Neutrophil (primary cell): ENCODE results near the gene ATL1.

Experiments used
- H3K27ac ChIP-seq: fragments of 200-600 bp; sonication (generic); 2 replicates; pipeline ENCODE4 v1.5.1; 2016; ENCODE audit warnings: mild to moderate bottlenecking, moderate library complexity
- H3K27me3 ChIP-seq: fragments of 200-600 bp; sonication (generic); 2 replicates; pipeline ENCODE4 v1.6.0; 2016; ENCODE audit warnings: mild to moderate bottlenecking
- H3K36me3 ChIP-seq: fragments of 200-600 bp; sonication (generic); 2 replicates; pipeline ENCODE4 v1.5.1; 2017
- H3K4me1 ChIP-seq, 2 experiments: fragments of 200-600 bp in 1 of 2; sonication (generic) in 1 of 2; 1 replicate in 1 of 2; 2 replicates in 1 of 2; pipeline versions ENCODE4 v1.5.1 to v1.6.1; 2013 to 2016; ENCODE audit warnings: low read depth in 1 of 2, low read length in 1 of 2, mild to moderate bottlenecking in 1 of 2, moderate library complexity in 1 of 2; ENCODE audit not compliant: control insufficient read depth in 1 of 2, insufficient read depth in 1 of 2
- H3K4me3 ChIP-seq, 2 experiments: fragments of 200-600 bp in 1 of 2; sonication (generic) in 1 of 2; 1 replicate in 1 of 2; 2 replicates in 1 of 2; pipeline ENCODE4 v1.5.1; 2013 to 2016; ENCODE audit warnings: low read depth in 1 of 2, low read length in 1 of 2, mild to moderate bottlenecking in 1 of 2, moderate library complexity in 1 of 2
- H3K9me3 ChIP-seq: fragments of 200-600 bp; sonication (generic); 2 replicates; pipeline ENCODE4 v1.5.1; 2016
- CTCF ChIP-seq: fragments of 200-600 bp; sonication (generic); IDR thresholded peaks from 2 replicates; pipeline ENCODE4 v1.5.1; 2016; ENCODE audit warnings: antibody characterized with exemption

ATL1 gene

GRCh38 chr14:50560931-50561285, 963 bp downstream of the ATL1 start:
- no peaks in the 10 kb centered on the region for H3K9me3 ChIP-seq
- H3K4me3 ChIP-seq = peak overlapping the region; percentile 60 to 62
- H3K36me3 ChIP-seq = no peaks in the 10 kb centered on the region
- peaks cover 11 to 14% of the 10 kb centered on the region in 2 experiments for H3K4me1 ChIP-seq
- peaks cover 55% of the 10 kb centered on the region for H3K27me3 ChIP-seq
- TF ChIP-seq CTCF = no peak
- H3K27ac ChIP-seq = no peak overlapping the region

GRCh38 chr14:50562841-50563240, 2.9 kb downstream of the ATL1 start:
- Histone ChIP-seq H3K27me3 (peaks cover 48% of the 10 kb centered on the region), H3K4me3 (no peak overlapping the region), H3K9me3 (no peaks in the 10 kb centered on the region), H3K27ac (no peak overlapping the region), H3K4me1 (peaks cover 11 to 14% of the 10 kb centered on the region in 2 experiments), H3K36me3 (no peaks in the 10 kb centered on the region)
- no peak for TF ChIP-seq CTCF

- Histone ChIP-seq H3K27ac (no peak overlapping the region), H3K4me3 (no peak overlapping the region), H3K9me3 (peaks cover 5% of the 10 kb centered on the region), H3K27me3 (no peaks in the 10 kb centered on the region), H3K4me1 (no peaks in the 10 kb centered on the region), H3K36me3 (no peaks in the 10 kb centered on the region)
- TF ChIP-seq CTCF = no peak
Observed at GRCh38 chr14:50569714-50570274, 9.8 kb downstream of the ATL1 start.

- peaks cover 5% of the 10 kb centered on the region for H3K9me3 ChIP-seq
- no peaks in the 10 kb centered on the region for H3K4me1 ChIP-seq
- H3K36me3 ChIP-seq = no peaks in the 10 kb centered on the region
- no peak for TF ChIP-seq CTCF
- no peak overlapping the region for H3K27ac ChIP-seq
- no peak overlapping the region for H3K4me3 ChIP-seq
- H3K27me3 ChIP-seq = no peaks in the 10 kb centered on the region
Observed at GRCh38 chr14:50573862-50574261, 13.9 kb downstream of the ATL1 start.

GRCh38 chr14:50575769-50576168, 15.8 kb downstream of the ATL1 start:
- H3K4me3 ChIP-seq = no peak overlapping the region
- no peaks in the 10 kb centered on the region for H3K36me3 ChIP-seq
- peaks cover 5% of the 10 kb centered on the region for H3K9me3 ChIP-seq
- H3K4me1 ChIP-seq = no peaks in the 10 kb centered on the region
- no peaks in the 10 kb centered on the region for H3K27me3 ChIP-seq
- TF ChIP-seq CTCF = no peak
- H3K27ac ChIP-seq = no peak overlapping the region

GRCh38 chr14:50577982-50578381, 18.0 kb downstream of the ATL1 start:
- no peaks in the 10 kb centered on the region for H3K27me3 ChIP-seq
- H3K36me3 ChIP-seq = no peaks in the 10 kb centered on the region
- H3K9me3 ChIP-seq = no peaks in the 10 kb centered on the region
- no peak overlapping the region for H3K4me3 ChIP-seq
- no peak for TF ChIP-seq CTCF
- H3K4me1 ChIP-seq = no peaks in the 10 kb centered on the region
- no peak overlapping the region for H3K27ac ChIP-seq
